Measurements from ENCODE around the gene NUP54. TPM values are rescaled to one million over a fixed set of nuclear protein-coding genes. Genes with fewer than 3 reads are reported as not detected.

Gene NUP54
- total and polyA plus RNA-seq, 9 of the 15 experiments (the other 6 are each of a cell fraction or from before 2014, with no cell fraction given), result 29.6 to 115 (median 67.7) TPM

- TF ChIP-seq SMARCE1 (IDR thresholded peaks at IDR 0.05) (peak; percentile 44; the same call in 1 of the 2 replicates), ETS1 (conservative IDR thresholded peaks at IDR 0.05; ENCODE audit: control insufficient read depth, low read depth, low read length) (no peak), MIER1 (IDR thresholded peaks at IDR 0.05; ENCODE audit: low read depth) (no peak), DIDO1 (tag; IDR thresholded peaks at IDR 0.05; ENCODE audit: low read depth) (no peak), ZNF184 (CRISPR knock-in tag; IDR thresholded peaks at IDR 0.05) (no peak), ZNF23 (CRISPR knock-in tag; IDR thresholded peaks at IDR 0.05) (no peak), ZNF175 (CRISPR knock-in tag; IDR thresholded peaks at IDR 0.05; ENCODE audit: low read depth) (no peak), ESRRA (IDR thresholded peaks at IDR 0.05; ENCODE audit: borderline replicate concordance, low read depth) (no peak), TCF3 (CRISPR knock-in tag; IDR thresholded peaks at IDR 0.05) (0 out of 2 replicates have a peak, but pooled peaks have one; percentile 28), TRIM25 (IDR thresholded peaks at IDR 0.05; ENCODE audit: borderline replicate concordance) (no peak), ATF4 (CRISPR knock-in tag; IDR thresholded peaks at IDR 0.05) (no peak), TARDBP (IDR thresholded peaks at IDR 0.05) (no peak), CHAMP1 (IDR thresholded peaks at IDR 0.05) (0 out of 2 replicates have a peak, but pooled peaks have one; percentile 47), DACH1 (IDR thresholded peaks at IDR 0.05; ENCODE audit: partially characterized antibody) (no peak), ZNF75A (CRISPR knock-in tag; IDR thresholded peaks at IDR 0.05) (no peak), ZNF121 (CRISPR knock-in tag; conservative IDR thresholded peaks at IDR 0.05) (no peak), ZNF644 (tag; IDR thresholded peaks at IDR 0.05; ENCODE audit: low read depth) (no peak), ZBED1 (IDR thresholded peaks at IDR 0.05) (no peak), MEIS2 (IDR thresholded peaks at IDR 0.05; ENCODE audit: partially characterized antibody) (peak; percentile 56), FOXP4 (CRISPR knock-in tag; IDR thresholded peaks at IDR 0.05; ENCODE audit: borderline replicate concordance) (no peak)
Measured at GRCh38 chr4:76179398-76180318, 31.5 kb upstream of the NUP54 start (continued).

Data from K562 (cell line).